H1 (cell line): ENCODE results near the gene USP36.

Source experiments
- ATF3 ChIP-seq: IDR thresholded peaks from 2 replicates; pipeline ENCODE4 v1.6.1; 2011; ENCODE audit warnings: low read depth, mild to moderate bottlenecking, low read length; ENCODE audit not compliant: insufficient read depth
- CREB1 ChIP-seq: IDR thresholded peaks from 2 replicates; pipeline ENCODE4 v1.6.1; 2012; ENCODE audit warnings: inconsistent platforms
- CTCF ChIP-seq, 3 experiments: IDR thresholded peaks; 1 replicate in 2 of 3; 2 replicates in 1 of 3; pipeline versions ENCODE4 v1.5.1 to v1.6.1; 2011; ENCODE audit warnings: low read length in 3 of 3, mild to moderate bottlenecking in 3 of 3, inconsistent platforms in 2 of 3, low read depth in 1 of 3, moderate library complexity in 1 of 3; ENCODE audit not compliant: insufficient read depth in 1 of 3; ENCODE audit errors: control extremely low read depth in 1 of 3
- EZH2 ChIP-seq: fragments of 200-600 bp; sonication (generic); IDR thresholded peaks from 2 replicates; pipeline ENCODE4 v1.7.1; 2012; ENCODE audit warnings: low read depth, mild to moderate bottlenecking, moderate library complexity, low read length, inconsistent platforms; ENCODE audit not compliant: severe bottlenecking
- POLR2AphosphoS5 ChIP-seq: IDR thresholded peaks from 2 replicates; pipeline ENCODE4 v1.6.1; 2011; ENCODE audit warnings: low read depth, low read length
- RBBP5 ChIP-seq: IDR thresholded peaks from 2 replicates; pipeline ENCODE4 v1.7.1; 2012; ENCODE audit warnings: low read depth, mild to moderate bottlenecking, inconsistent platforms, low read length, moderate library complexity, borderline replicate concordance
- SAP30 ChIP-seq: fragments of 300-600 bp; sonication (generic); IDR thresholded peaks from 2 replicates; pipeline ENCODE4 v1.7.1; 2012; ENCODE audit warnings: low read length, moderate library complexity, mild to moderate bottlenecking, inconsistent platforms; ENCODE audit not compliant: insufficient read depth, insufficient replicate concordance

- no peak for TF ChIP-seq SAP30
- no peak for TF ChIP-seq EZH2
- TF ChIP-seq POLR2AphosphoS5: no peak
- TF ChIP-seq ATF3: no peak
- TF ChIP-seq CTCF (IDR thresholded peaks at IDR 0.05; ENCODE audit: control extremely low read depth in 1 of 3, insufficient read depth in 1 of 3, low read depth in 1 of 3, low read length in 3 of 3): no peak
- TF ChIP-seq RBBP5: no peak
- no peak for TF ChIP-seq CREB1
Measured at GRCh38 chr17:78885956-78886355, 45.3 kb upstream of the USP36 start.
